Skeletal muscle tissue (tissue), 4 donors: Measurements from ENCODE around the gene PLA2G15. TPM values are rescaled to one million over a fixed set of nuclear protein-coding genes. Genes with fewer than 3 reads are reported as not detected.
A peak's percentile ranks its signal among the peaks of the same experiment; 100 is the strongest.

Experiments used
- H3K27ac ChIP-seq: one replicate; pipeline ENCODE4 v1.7.0; 2013; ENCODE audit warnings: mild to moderate bottlenecking, low read depth, low read length, inconsistent platforms
- H3K27me3 ChIP-seq, 3 donors: one replicate each; pipeline ENCODE4 v1.7.0; 2013; ENCODE audit warnings: low read length in 3 of 3; ENCODE audit not compliant: control insufficient read depth in 3 of 3, insufficient read depth in 3 of 3
- H3K36me3 ChIP-seq, 3 donors: one replicate each; pipeline ENCODE4 v1.7.0; 2013; ENCODE audit warnings: low read length in 3 of 3; ENCODE audit not compliant: control insufficient read depth in 3 of 3, insufficient read depth in 3 of 3
- H3K4me1 ChIP-seq, 3 donors: one replicate each; pipeline ENCODE4 v1.7.0; 2013; ENCODE audit warnings: low read length in 3 of 3, mild to moderate bottlenecking in 3 of 3; ENCODE audit not compliant: control insufficient read depth in 3 of 3, insufficient read depth in 3 of 3
- H3K4me3 ChIP-seq, 3 donors: one replicate each; pipeline ENCODE4 v1.7.0; 2013; ENCODE audit warnings: low read length in 3 of 3
- H3K9ac ChIP-seq, 3 donors: one replicate each; pipeline ENCODE4 v1.7.0; 2013; ENCODE audit warnings: low read length in 3 of 3, mild to moderate bottlenecking in 3 of 3, moderate library complexity in 2 of 3, low read depth in 1 of 3
- H3K9me3 ChIP-seq, 3 donors: one replicate each; pipeline ENCODE4 v1.7.0; 2013; ENCODE audit warnings: low read length in 3 of 3; ENCODE audit not compliant: control insufficient read depth in 3 of 3
- total RNA-seq: library from RNA; depleted of rRNA; stranded (reverse); fragments of >200 nt; gene quantifications from one replicate; pipeline ENCODE4 v1.2.3, GENCODE V29; 2014
- donor health status: Osteomylitis.

Gene PLA2G15
- total RNA-seq, 1 donor from 2014 or later = 23.0 TPM

DNA sequence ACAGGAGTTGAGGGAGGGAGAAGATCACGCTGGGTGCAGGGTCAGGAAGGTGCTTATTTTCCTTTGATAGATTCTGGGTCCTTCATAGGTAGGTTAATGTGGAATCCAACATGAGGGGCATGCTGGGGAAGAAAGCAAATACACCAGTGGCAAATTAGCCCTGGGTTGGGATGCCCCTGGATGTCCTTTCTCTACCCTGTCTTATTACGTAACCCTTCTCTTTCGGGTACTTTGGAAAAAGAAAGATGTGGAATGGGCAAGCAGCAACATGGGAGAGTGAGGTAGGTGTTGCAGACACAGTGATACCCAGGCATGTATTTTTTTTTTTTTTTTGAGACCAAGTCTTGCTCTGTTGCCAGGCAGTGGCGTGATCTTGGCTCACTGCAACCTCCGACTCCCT, 28.3 kb downstream of the PLA2G15 start:
- H3K9ac ChIP-seq = peak overlapping the region in 1 of 3 donors; percentile 6
- H3K4me1 ChIP-seq = peaks cover 49 to 75% (median 56%) of the 10 kb centered on the region in 3 donors
- no peaks in the 10 kb centered on the region for H3K27me3 ChIP-seq
- H3K9me3 ChIP-seq = no peaks in the 10 kb centered on the region
- peak overlapping the region in 1 of 3 donors; percentile 8 for H3K4me3 ChIP-seq
- peak overlapping the region; percentile 87 for H3K27ac ChIP-seq
- H3K36me3 ChIP-seq = peaks cover 9 to 22% (median 19%) of the 10 kb centered on the region in 3 donors

DNA sequence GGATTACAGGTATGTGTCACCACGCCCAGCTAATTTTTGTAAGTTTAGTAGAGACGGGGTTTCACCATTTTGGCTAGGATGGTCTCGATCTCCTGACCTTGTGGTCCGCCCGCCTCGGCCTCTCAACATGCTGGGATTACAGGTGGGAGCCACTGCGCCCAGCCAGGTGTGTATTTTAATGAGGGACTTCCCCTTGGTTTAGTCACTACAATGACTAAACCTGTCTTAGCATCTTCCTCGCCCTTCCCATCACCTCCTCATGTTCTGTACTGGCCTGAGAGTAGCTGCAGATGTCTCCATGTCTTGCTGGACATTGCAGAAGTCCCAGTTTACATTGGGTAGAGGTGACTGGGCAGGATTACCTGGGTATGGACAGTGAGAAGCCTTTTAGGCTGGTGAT, 28.7 kb downstream of the PLA2G15 start:
- Histone ChIP-seq H3K4me3 (no peak overlapping the region), H3K9me3 (no peaks in the 10 kb centered on the region), H3K27me3 (no peaks in the 10 kb centered on the region), H3K4me1 (peaks cover 49 to 75% (median 56%) of the 10 kb centered on the region in 3 donors), H3K36me3 (peaks cover 9 to 22% (median 19%) of the 10 kb centered on the region in 3 donors), H3K27ac (peak overlapping the region; percentile 87), H3K9ac (no peak overlapping the region)

DNA sequence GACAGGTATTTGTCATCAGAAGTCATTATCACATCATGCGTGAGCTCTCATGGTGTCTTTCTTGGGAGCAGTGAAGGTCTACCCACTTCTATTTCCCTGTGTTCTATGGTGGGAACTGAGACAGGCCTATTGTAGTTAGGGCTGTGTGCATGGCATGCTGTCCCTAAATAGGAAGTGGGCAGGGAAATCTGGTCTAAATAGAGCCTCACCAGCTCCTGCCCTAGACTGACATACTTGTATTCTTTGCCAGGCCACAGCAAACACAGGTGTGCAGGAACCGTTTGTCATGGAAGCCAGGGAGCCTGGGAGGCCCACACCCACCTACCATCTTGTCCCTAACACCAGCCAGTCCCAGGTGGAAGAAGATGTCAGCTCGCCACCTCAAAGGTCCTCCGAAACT, 29.3 kb downstream of the PLA2G15 start:
- H3K9me3 ChIP-seq = no peaks in the 10 kb centered on the region
- no peaks in the 10 kb centered on the region for H3K27me3 ChIP-seq
- H3K4me1 ChIP-seq = peaks cover 48 to 71% (median 56%) of the 10 kb centered on the region in 3 donors
- peak overlapping the region; percentile 87 for H3K27ac ChIP-seq
- peaks cover 9 to 22% (median 19%) of the 10 kb centered on the region in 3 donors for H3K36me3 ChIP-seq
- peak overlapping the region in 1 of 3 donors; percentile 17 for H3K4me3 ChIP-seq
- H3K9ac ChIP-seq = peak overlapping the region in 2 of 3 donors; percentile 5 to 33

DNA sequence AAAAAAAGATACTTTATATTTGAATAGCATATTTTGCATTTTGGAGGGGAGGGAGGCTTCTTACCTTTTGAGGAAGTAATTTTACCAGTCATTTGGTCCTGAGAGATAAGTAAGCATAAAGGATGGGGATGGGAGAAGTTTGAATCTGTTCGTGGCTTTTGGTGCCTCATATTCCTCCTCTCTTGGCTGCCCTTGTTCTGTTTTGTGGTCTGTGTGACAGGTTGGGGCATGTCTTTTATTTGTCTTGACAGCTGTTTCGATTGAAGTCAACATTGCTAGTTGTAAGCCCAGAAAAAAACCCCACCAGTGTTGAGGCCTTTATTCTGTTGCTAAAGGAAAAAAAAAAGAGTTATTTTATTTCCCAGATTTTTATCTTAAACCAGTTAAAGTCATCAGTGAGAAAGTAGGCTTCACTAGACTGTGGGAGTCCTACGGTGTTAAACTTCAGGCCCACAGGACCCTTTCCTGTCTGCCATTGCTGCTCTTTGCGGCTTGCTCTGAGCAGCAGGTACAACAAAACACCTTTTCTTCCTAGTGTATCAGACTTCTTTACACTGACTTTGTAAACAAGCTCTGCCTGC, 30.5 kb downstream of the PLA2G15 start:
- peak overlapping the region in 1 of 3 donors; percentile 29 for H3K4me3 ChIP-seq
- peak overlapping the region; percentile 87 for H3K27ac ChIP-seq
- peaks cover 9 to 22% (median 19%) of the 10 kb centered on the region in 3 donors for H3K36me3 ChIP-seq
- peak overlapping the region; percentile 54 to 75 (median 69) for H3K9ac ChIP-seq
- no peaks in the 10 kb centered on the region for H3K9me3 ChIP-seq
- no peaks in the 10 kb centered on the region for H3K27me3 ChIP-seq
- H3K4me1 ChIP-seq = peaks cover 52 to 67% (median 53%) of the 10 kb centered on the region in 3 donors

DNA sequence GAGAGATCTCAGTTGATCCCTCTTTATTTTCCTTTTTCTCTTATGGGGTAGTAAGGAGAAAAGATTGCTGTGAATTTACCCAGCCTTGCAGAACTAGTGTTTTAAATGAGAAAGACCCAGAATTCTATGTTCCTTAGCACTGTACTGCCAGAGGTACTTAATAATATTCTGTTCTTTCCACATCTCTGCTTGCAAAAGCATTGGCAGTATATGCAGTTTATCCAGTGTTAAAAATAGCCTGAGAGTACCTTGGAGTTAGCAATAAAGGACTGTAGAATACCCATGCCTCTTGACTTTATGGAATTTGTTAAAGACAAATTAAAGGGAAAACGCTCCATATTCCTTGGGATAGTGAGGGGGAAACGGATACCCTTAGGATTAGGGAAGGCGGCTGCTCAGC, 31.1 kb downstream of the PLA2G15 start:
- Histone ChIP-seq H3K36me3 (peaks cover 7 to 22% (median 21%) of the 10 kb centered on the region in 3 donors), H3K27ac (peak overlapping the region; percentile 87), H3K9ac (peak overlapping the region; percentile 54 to 75 (median 69)), H3K4me3 (peak overlapping the region in 2 of 3 donors; percentile 29 to 41), H3K27me3 (no peaks in the 10 kb centered on the region), H3K4me1 (peaks cover 53 to 67% (median 56%) of the 10 kb centered on the region in 3 donors), H3K9me3 (no peaks in the 10 kb centered on the region)

DNA sequence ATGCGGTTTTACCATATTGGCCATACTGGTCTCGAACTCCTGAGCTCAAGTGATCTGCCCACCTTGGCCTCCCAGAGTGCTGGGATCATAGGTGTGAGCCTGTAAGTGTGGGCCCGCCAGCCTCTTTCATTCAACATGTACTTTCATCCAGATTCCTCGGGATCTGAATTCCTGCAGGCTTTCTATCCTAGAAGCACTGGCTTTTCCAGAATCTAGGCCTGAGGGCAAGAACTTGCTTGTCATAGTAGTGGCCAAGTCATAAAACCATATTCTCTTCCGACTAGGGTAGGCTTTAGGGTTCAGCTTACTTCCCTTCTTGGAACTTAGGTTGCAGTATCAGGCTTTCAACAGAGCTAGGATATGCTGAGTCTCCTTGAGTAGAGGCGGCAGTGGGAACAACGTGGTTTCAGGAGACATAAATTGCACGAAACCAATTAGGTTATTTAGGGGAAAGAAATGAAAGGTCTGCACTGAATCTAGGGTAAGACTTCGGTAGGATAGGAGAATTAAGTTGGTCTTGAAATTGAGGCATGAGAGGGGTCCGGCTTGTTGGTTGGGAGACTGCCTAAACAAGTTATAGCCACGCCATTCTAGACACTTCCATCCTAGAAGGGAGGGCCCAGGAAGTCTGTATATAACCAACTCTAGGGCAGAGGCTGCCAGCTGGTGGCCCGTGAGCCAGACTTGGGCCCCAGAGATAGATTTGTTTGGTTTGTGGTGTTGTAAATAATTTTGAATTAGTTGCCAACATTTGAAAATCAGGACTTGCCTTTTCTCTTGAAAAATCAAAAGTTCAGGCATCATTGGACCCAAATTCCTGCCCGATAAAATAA, 34.8 kb downstream of the PLA2G15 start:
- Histone ChIP-seq H3K36me3 (peaks cover under 1 to 8% (median 4%) of the 10 kb centered on the region in 3 donors), H3K4me3 (no peak overlapping the region), H3K27me3 (no peaks in the 10 kb centered on the region), H3K4me1 (peaks cover 59 to 69% (median 62%) of the 10 kb centered on the region in 3 donors), H3K27ac (peak overlapping the region; percentile 79), H3K9me3 (no peaks in the 10 kb centered on the region), H3K9ac (peak overlapping the region in 1 of 3 donors; percentile 33)

DNA sequence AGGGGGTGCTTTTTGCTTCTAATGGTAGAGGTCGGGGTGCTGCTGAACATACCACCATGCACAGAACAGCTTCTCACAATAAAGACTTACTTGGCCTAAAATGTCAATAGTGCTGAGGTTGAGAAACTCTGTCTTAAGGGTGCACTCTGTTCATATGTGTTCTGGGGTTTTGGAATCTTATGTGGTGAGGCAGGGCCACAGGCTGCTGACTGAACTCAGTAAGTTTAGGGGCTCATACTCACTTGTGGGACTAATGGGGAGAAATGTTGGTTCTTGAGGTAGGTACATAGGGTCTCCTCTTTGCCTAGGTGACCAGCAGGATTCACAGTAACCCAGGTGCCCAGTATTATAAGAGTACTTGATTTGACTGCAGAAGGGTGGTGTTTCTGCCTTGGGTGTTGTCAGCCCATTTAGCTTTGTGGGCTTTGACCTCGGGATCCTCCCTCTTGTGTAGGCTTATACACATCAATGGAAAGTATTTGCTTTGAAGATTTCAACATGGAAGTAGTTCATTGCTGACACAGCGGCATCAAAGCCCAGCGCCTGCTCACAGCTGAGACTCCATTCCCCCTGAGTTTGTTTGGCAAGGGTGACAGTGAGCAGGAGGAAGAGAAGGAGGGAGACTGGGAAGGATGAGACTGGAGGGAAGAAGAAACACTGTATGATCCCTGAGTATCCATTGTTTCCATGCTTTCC, 36.3 kb downstream of the PLA2G15 start:
- no peaks in the 10 kb centered on the region for H3K27me3 ChIP-seq
- peak overlapping the region; percentile 79 for H3K27ac ChIP-seq
- H3K9ac ChIP-seq = peak overlapping the region in 2 of 3 donors; percentile 19 to 60
- no peaks in the 10 kb centered on the region for H3K9me3 ChIP-seq
- H3K36me3 ChIP-seq = peaks cover 0 to 6% (median 3%) of the 10 kb centered on the region in 3 donors
- no peak overlapping the region for H3K4me3 ChIP-seq
- H3K4me1 ChIP-seq = peaks cover 63 to 71% (median 64%) of the 10 kb centered on the region in 3 donors

DNA sequence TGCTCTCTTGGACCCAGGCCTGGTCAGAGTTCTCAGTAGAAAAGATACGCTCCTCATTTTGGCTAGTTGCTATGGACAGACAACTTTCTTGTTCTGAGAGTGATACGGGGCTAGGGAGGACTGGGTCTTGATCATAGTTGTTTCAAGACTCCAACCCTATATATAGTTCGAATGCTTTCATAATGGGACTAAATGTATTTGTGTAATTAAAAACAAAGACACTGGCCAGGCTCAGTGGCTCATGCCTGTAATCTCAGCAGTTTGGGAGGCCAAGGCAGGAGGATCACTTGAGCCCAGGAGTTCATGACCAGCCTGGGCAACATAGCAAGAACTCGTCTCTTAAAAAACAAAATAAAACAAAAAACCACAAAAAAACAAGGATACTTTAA, 36.9 kb downstream of the PLA2G15 start:
- H3K4me3 ChIP-seq = no peak overlapping the region
- no peaks in the 10 kb centered on the region for H3K9me3 ChIP-seq
- H3K27me3 ChIP-seq = no peaks in the 10 kb centered on the region
- H3K27ac ChIP-seq = peak overlapping the region; percentile 79
- H3K36me3 ChIP-seq = peaks cover 0 to 6% (median 4%) of the 10 kb centered on the region in 3 donors
- H3K4me1 ChIP-seq = peaks cover 64 to 71% (median 66%) of the 10 kb centered on the region in 3 donors
- H3K9ac ChIP-seq = no peak overlapping the region

DNA sequence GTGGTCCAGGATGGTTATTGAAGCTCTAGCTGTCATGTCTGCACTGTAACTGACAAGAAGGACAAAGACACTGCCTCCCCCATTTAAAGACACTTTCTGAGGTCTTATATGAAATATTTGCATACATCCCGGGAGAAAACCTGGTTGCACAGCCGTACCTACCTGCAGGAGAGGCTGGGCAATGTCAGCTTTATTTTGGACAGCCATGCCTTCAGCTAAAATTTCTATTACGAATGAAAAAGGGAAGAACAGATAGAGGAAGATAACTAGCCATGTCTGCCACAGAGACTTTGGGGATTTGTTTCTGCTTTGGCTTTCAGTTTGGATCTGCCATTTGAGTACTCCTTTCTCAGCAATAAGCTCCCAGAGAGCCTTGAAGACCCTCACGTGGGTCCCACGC, 38.2 kb downstream of the PLA2G15 start:
- Histone ChIP-seq H3K36me3 (peaks cover 9 to 12% (median 9%) of the 10 kb centered on the region in 3 donors), H3K27ac (peak overlapping the region; percentile 79), H3K4me1 (peaks cover 76 to 84% (median 79%) of the 10 kb centered on the region in 3 donors), H3K27me3 (no peaks in the 10 kb centered on the region), H3K4me3 (peak overlapping the region; percentile 1 to 39 (median 29)), H3K9ac (peak overlapping the region in 2 of 3 donors; percentile 42 to 63), H3K9me3 (no peaks in the 10 kb centered on the region)
